Measurements from ENCODE around the gene VSX1.

VSX1 gene

GRCh38 chr20:25081730-25082497 lies at the start of gene VSX1:
Gene VSX1, minus strand, starts transcription at chr20:25082141. Its CDS starts 45 bp downstream, at chr20:25082096.
- DNase-seq (ENCODE audit: low spot score) = peak; percentile 9

DNA sequence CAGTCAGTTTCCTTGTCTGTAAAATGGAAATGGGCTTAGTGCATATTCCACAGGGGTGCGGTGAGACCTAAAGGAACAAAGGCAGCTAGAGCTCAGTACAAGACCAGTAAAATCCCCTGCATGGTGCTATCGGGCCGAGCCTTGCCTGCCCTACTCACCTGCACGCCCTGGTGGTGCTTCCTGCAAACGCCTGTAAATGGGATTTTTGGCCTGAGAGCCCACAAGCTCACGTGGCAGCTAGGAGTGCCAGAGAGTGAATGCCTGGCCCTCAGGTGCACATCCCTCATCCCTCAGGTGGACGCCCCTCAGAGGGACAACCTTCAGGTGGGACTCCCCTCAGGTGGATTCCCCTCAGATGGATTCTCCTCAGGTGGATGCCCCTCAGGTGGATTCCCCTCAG lies 48.0 kb upstream of the VSX1 start:
- no peak for DNase-seq (ENCODE audit: low spot score)

DNA sequence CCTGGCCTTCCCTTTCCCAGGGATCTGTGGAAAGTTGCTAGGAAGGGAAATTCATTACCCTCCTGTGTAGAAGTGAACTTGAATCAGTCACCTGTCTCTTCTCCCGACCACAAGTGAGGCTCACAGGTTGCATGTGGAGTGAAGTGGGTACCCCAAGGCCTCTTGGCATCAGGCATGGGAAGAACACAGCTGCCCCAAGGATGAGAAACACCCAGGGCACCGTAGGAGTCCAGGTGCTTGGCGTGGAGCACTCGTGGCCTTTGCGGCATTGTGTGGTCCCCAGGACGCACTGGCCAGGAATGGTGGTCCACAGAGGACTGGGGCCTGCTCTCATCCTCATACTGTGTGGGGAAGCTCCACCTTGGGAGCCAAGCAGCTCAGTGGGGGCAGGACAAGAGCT lies 47.5 kb upstream of the VSX1 start:
- no peak for DNase-seq (ENCODE audit: low spot score)

GRCh38 chr20:25128649-25129048 lies 46.7 kb upstream of the VSX1 start:
- no peak for DNase-seq (ENCODE audit: low spot score)

- no peak for DNase-seq (ENCODE audit: low spot score)
These were observed 46.0 kb upstream of the VSX1 start for GRCh38 chr20:25127761-25128537.

GRCh38 chr20:25126204-25127029 lies 44.5 kb upstream of the VSX1 start:
- DNase-seq (ENCODE audit: low spot score) = no peak

DNA sequence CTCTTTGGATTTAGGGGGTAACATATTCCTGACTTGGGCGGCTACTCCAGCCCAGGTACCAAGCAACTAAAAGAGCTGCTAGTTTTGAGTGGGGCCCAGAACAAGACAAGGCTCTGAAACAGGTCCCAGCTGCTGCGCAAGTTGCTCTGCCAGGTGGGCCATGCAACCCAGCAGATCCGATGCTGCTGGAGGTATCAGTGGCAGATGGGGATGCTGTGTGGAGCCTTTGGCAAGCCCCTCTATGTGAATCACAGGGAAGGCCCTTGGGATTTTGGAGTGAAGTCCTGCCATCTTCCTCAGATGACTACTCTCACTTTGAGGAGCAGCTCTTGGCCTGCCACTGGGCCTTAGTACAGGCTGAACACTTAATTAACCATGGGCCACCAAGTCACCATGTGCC lies 43.7 kb upstream of the VSX1 start:
- DNase-seq (ENCODE audit: low spot score) = no peak

DNA sequence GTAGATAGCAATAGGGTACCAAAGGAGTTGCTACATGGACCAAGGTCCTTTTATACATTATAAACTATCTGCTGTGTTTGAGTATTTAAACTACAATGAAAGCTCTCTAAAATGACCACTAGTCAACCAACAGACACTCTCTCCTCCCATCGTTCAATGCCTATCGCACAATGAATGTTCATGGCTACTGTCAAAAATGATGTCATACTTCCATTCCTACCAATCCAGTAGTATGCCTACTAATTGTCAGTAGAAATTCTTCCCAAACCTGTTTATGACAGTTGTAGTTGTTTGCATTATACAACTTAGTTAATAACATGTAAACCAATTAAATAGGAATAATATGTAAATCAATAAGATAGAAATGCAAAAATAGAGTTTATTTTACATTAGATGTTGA lies 39.0 kb upstream of the VSX1 start:
- DNase-seq (ENCODE audit: low spot score) = no peak

DNA sequence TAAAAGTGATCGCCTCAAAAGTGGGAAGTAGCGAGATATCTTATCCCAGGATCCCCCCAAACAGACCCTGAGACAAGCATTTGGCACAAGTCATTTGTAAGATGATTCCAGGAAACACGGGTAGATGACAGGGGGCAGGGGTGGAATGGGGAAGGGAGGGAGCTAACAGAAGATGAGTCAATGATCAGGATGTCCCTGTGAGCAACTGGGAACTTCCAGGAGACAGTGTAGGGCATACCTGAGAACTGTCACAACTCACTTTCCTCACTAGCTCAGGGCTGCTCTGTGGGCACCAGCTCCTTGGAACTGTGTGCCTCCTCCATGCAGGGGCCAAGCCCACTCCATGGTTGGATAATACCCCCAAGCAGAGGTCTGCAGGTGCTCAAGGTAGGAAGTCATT lies 38.5 kb upstream of the VSX1 start:
- no peak for DNase-seq (ENCODE audit: low spot score)

- DNase-seq (ENCODE audit: low spot score) = no peak
These were observed 36.6 kb upstream of the VSX1 start for GRCh38 chr20:25118529-25118928.

DNA sequence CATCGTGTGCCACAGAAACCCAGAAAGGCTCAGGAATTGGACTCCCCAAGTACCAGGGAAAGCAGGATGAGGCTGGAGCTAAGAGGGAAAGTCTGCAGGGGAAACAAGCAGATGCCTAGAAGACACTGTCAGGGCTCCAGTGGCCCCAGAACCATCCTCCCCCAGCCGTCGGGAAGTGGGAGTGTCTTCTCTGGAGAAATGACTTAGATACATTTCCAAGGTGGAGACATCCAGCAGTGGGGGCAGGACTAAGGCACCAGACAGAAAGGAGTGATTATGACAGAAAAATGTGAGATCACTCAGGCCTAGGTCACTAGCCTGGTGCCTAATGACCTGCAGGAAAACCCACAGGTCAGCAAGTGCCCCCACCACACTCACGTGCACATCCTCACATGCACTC lies 36.0 kb upstream of the VSX1 start:
- DNase-seq (ENCODE audit: low spot score) = no peak

DNA sequence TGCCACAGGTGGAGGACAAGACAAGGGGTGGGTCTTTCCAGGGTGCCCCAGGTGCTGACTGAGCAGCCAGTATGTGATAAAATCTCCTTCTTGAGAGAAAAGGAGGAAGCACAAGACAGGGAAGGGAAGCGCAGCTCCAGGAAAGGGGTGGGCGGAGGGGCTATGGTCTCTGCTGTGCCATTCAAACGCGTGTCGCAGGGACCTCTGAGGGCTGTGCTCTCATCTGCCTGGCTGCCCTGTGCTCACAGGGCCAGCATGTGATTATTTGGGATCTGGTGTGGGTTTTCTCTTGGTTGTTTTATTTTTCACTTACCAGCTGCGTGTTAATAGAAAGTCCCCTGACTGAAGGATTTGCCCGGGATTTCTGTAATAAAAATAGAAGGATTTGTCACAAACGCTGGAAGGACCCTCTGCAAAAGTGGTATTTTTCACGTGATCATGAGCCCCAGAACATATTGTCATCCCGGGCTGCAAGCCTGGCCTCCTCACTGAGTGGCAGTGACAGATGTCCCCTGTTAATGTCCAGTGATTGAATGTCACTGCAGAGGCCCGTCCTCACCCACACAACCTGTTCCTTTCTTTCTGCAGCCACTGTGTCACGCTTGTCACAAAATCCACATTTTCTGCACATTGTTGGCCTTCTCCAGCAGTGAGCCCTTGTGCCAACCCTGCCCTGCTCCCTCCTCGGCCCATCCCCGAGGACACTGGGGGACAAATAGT lies 35.0 kb upstream of the VSX1 start:
- DNase-seq (ENCODE audit: low spot score) = no peak

DNA sequence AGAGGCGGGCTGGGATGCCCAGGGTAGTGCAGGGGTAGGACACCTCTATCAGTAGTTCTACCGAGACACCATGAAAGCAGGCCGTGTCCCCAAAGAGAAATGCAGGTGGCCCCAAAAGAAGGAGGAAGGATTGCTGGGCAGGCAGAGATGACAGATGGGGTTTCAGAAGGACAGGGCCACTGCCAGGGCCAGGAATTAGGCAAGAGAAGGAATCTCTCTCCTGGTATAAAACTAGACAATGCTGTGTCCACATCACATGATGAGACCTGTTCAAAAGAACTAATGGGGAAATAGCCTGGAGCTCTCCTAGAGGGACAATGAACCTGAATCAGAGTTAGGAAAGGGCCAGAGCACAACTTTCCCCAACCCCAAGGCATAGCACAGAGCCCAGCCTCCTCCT lies 21.6 kb upstream of the VSX1 start:
- no peak for DNase-seq (ENCODE audit: low spot score)

- DNase-seq (ENCODE audit: low spot score) = no peak
These were observed 19.0 kb upstream of the VSX1 start for GRCh38 chr20:25100914-25101313.

GRCh38 chr20:25099601-25100140 lies 17.7 kb upstream of the VSX1 start:
- no peak for DNase-seq (ENCODE audit: low spot score)

DNA sequence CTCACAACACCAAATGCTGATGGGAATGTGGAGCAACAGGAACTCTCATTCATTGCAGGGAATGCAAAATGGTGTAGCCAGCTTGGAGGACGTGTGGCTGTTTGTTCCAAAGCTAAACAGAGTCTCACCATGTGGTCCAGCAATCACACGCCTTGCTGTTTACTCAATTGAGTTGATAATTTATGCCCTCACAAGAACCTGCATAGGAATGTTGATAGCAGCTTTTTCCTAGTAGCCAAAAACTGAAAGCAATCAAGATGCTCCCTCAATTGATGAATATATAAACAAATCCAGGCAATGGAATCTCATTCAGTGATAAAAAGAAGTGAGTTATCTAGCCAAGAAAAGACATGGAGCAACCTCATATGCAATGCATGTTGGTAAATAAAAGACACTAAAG lies 15.6 kb upstream of the VSX1 start:
- DNase-seq (ENCODE audit: low spot score) = no peak

DNA sequence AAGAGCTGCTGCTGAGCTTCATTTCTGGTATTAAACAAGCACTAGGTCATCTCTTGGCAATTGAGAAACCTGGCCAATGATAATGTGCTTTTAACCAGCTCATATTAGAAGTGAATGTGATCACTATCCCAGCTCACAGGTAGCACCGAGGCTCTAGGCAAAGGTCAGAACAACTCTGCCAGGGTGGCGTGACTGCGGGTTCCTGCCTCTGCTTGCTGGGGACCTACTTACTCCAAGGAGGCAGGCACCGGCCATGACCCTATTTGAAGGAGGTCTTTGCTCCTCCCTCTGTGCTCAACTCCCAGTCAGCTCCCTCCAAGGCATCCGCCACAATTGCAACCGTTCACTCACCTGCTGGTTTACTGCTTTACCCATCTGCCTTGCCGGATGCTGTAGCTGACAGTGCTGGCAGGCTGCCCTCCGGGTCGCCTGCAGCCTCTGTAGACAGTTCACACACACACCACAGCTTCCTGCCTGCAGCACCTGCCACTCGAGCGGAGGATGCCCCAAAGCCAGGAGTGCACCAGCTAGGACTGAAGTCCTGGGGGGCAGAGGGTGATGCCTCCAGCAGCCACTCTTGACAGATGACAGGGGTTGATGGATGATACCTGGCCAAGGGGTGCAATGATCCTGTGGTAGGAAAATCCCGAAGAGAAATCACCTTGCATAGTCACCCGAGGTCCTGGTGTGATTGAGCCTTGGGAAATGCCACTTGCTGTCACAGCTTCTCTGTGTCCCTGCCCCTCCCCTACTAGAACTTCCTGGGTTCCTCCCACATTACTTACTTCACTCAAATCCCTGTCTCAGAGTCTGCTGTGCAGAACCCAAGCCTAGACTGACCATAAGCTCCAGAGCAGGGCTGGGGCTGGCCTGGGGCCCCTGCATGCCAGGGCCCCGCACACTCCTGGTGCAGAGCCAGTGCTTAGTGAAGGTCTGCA lies 8.8 kb upstream of the VSX1 start:
- DNase-seq (ENCODE audit: low spot score) = no peak

DNA sequence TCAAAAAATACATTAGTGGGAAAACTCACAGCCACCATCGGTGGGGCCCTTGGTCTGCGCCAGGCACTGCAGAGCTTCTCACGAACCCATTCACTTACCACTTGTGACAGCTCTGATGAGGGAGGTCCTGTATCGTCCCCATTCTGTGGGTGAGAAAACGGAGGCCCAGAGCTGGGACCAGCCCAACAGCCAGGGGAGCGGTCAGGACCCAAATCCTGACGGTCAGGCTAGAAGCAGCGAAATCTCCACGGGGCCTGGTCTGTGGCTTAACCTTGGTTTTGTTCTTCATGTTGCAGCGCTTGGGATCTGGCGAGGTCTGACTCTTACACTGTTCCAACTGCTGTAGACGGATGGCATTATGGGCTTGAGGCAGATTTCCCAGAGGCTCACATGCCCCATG lies 7.7 kb upstream of the VSX1 start:
- no peak for DNase-seq (ENCODE audit: low spot score)

GRCh38 chr20:25089096-25089495 lies 7.2 kb upstream of the VSX1 start:
- DNase-seq (ENCODE audit: low spot score) = no peak

DNA sequence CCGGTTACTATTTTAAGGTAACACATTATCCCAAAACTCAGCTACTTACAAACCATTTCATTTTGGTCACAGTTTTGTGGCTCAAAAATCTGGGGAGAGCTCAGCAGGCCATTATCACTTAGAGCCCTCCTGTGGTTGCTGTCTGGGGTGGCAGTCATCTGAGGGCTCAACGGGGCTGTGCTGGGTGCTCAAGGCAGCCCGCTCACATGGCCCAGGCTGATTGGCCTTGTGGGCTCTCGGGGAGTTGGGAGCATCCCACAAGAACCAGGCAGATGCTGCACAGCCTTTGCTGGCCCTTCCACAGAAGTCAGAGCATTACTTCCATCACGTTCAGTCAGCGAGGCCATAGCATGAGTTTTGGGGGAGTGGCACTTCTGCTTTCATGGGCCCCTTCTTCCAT lies 6.3 kb upstream of the VSX1 start:
- DNase-seq (ENCODE audit: low spot score) = no peak
